SK-N-SH (cell line): ENCODE results near the gene SNX21.

Source experiments
- CTCF ChIP-seq: fragments of 200-600 bp; sonication (generic); IDR thresholded peaks from 2 replicates; pipeline ENCODE4 v1.6.1; 2017; ENCODE audit warnings: antibody characterized with exemption, mild to moderate bottlenecking, moderate library complexity
- NRF1 ChIP-seq: IDR thresholded peaks from 2 replicates; pipeline ENCODE4 v1.6.1; 2012; ENCODE audit warnings: low read depth, mild to moderate bottlenecking, low read length

DNA sequence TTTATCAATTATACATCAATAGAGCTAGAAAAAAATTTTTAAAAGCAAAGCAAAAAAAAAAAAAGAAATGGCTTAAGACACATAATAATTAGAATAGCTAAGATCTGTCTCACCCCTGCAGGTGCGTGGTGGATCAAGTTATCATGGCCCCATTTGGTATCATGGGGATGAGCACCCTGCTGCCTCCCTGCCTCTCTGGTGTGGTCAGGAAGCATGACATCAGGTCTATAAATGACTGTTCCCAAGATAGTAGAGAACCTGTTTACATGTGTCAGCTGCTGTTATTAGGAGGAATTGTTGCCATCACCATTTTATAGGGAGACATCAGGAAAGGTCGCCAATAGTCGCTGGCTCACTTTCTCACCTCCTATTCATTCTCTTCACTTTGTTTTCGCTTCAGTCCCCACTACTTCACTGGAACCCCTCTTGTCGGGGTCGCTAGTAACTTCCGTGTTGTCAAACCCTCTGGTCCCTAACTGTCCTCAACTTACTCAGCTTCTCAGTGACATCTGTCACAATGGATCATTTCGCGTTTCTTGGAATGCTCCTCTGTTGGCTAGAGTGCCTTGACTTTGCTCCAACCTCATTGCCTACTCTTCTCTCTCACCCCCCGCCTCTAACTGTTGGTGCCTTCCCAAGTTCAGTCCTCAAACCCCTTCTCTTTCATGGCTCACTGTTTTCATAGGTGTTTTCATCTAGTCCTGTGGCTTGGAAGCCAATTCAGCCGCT, 37.1 kb upstream of the SNX21 start:
- TF ChIP-seq CTCF (no peak), NRF1 (no peak)
